DMS 273 treated with DMSO at 0.1 percent for 48 hours (cell line): ENCODE data around the gene ACTRT2.
A peak's percentile ranks its signal among the peaks of the same experiment; 100 is the strongest.

Experiments
- DNase-seq: peaks from one replicate; lab custom pipeline; 2025; lab: John Stamatoyannopoulos, UW

The ACTRT2 gene

GRCh38 chr1:3069491-3070308 lies 48.4 kb downstream of the ACTRT2 start:
- DNase-seq: peak; percentile 3

GRCh38 chr1:3070309-3070643 lies 49.0 kb downstream of the ACTRT2 start:
- DNase-seq: no peak

GRCh38 chr1:3070644-3071564 lies 49.6 kb downstream of the ACTRT2 start:
- DNase-seq: no peak

- DNase-seq: no peak
These were observed 50.5 kb downstream of the ACTRT2 start for GRCh38 chr1:3071565-3072390.
